C4-2B (cell line): ENCODE results near the gene HPCAL1.

Experiments used
- CTCF ChIP-seq: fragments of 450-650 bp; conservative IDR thresholded peaks from 2 replicates; pipeline ENCODE4 v1.5.1; 2017; ENCODE audit warnings: mild to moderate bottlenecking
- ZFX ChIP-seq: fragments of 450-650 bp; IDR thresholded peaks from 2 replicates; pipeline ENCODE4 v1.6.1; 2017

DNA sequence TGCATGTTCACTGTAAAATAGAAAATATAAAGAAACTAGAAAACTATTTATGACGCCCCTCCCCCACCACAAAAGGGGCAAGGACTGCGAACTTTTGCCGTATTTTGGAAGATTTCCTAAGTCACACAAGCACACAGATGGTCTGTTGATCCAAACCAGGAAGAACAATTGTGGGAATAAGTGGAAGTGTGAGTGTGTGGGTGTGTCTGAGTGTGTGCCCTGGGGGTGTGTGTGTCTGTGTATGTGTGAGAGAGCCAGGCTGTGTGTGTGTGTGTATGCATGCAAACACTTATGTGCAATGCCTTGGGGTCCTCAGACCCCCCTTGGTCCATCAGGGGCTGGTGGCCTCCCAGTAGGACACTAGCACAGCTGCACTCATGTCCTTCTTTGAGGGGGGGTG lies 43.1 kb downstream of the HPCAL1 start:
- no peak for TF ChIP-seq CTCF
- TF ChIP-seq ZFX, result no peak
